Natural killer cell (primary cell): Measurements from ENCODE around the gene CLOCK. TPM values are rescaled to one million over a fixed set of nuclear protein-coding genes. Genes with fewer than 3 reads are reported as not detected.
A peak's percentile ranks its signal among the peaks of the same experiment; 100 is the strongest.

ENCODE experiments used
- ATAC-seq, 3 donors: fragments of 150-1000 bp in 2 of 3; fragments of 200-7000 bp in 1 of 3; cut with Tn5 transposase; 1 replicate in 1 of 3; 2 replicates in 2 of 3; pipeline ENCODE4 v1.10.0; 2021; ENCODE audit warnings: mild to moderate bottlenecking in 2 of 3, moderate library complexity in 2 of 3
- DNase-seq, 2 donors: peaks; one replicate each; pipeline versions ENCODE4 v3.0.0 to v3.0.0-alpha.2; 2013 to 2021; ENCODE audit warnings: mixed read lengths in 1 of 2
- H3K27ac ChIP-seq: one replicate; pipeline ENCODE4 v1.5.1; 2013; ENCODE audit warnings: mild to moderate bottlenecking, low read length
- H3K27me3 ChIP-seq: one replicate; pipeline ENCODE4 v1.6.1; 2013; ENCODE audit warnings: low read length; ENCODE audit not compliant: control insufficient read depth, insufficient read depth
- H3K36me3 ChIP-seq: one replicate; pipeline ENCODE4 v1.6.1; 2013; ENCODE audit warnings: low read length; ENCODE audit not compliant: control insufficient read depth, insufficient read depth
- H3K4me1 ChIP-seq: one replicate; pipeline ENCODE4 v1.6.1; 2013; ENCODE audit warnings: low read length; ENCODE audit not compliant: control insufficient read depth, insufficient read depth
- H3K4me3 ChIP-seq: one replicate; pipeline ENCODE4 v1.5.1; 2013; ENCODE audit warnings: low read length
- H3K9me3 ChIP-seq: one replicate; pipeline ENCODE4 v1.6.1; 2013; ENCODE audit warnings: low read length; ENCODE audit not compliant: control insufficient read depth, insufficient read depth
- H3K27ac Mint-ChIP-seq, 2 donors: one replicate each; pipeline ENCODE4 v1.8.0; 2022; ENCODE audit warnings: mild to moderate bottlenecking in 2 of 2, mixed read lengths in 2 of 2, moderate library complexity in 1 of 2
- H3K27me3 Mint-ChIP-seq, 2 donors: one replicate each; pipeline ENCODE4 v1.8.0; 2022; ENCODE audit warnings: low read depth in 2 of 2, mixed read lengths in 2 of 2
- H3K36me3 Mint-ChIP-seq: one replicate; pipeline ENCODE4 v1.8.0; 2022; ENCODE audit warnings: mixed read lengths
- H3K4me1 Mint-ChIP-seq, 2 donors: one replicate each; pipeline ENCODE4 v1.8.0; 2022; ENCODE audit warnings: mixed read lengths in 2 of 2
- H3K4me3 Mint-ChIP-seq: one replicate; pipeline ENCODE4 v1.8.0; 2022; ENCODE audit warnings: mild to moderate bottlenecking, moderate library complexity, mixed read lengths
- H3K9me3 Mint-ChIP-seq, 2 donors: one replicate each; pipeline ENCODE4 v1.8.0; 2022; ENCODE audit warnings: mixed read lengths in 2 of 2
- WGBS: methylation state at CpG from one replicate; pipeline ENCODE4 v1.1.7; 2013; ENCODE audit warnings: missing lambda C conversion rate; ENCODE audit not compliant: insufficient coverage; 5-methylcytosine and 5-hydroxymethylcytosine counted together
- intact Hi-C: fragments of 100-400 bp; cut with micrococcal nuclease; formaldehyde crosslinking; loops from one replicate; pipeline ENCODE4 v1.14.2; 2022
- total RNA-seq, 4 donors: library from RNA; stranded (reverse); fragments of 120-200 nt in 1 of 4; gene quantifications; one replicate each; pipeline versions ENCODE4 v1.2.3 to v1.2.4, GENCODE V29; 2013 to 2022
- TF ChIP-seq, protein P1 (sequence below): fragments of 200-600 bp; IDR thresholded peaks from one replicate; pipeline ENCODE4 v1.8.0; 2022; ENCODE audit warnings: antibody characterized with exemption

The CLOCK gene
- total RNA-seq, 3 donors from 2014 or later (not counting 1 experiment from before 2014, with no cell fraction given), result 11.4 to 15.8 (median 13.4) TPM

DNA sequence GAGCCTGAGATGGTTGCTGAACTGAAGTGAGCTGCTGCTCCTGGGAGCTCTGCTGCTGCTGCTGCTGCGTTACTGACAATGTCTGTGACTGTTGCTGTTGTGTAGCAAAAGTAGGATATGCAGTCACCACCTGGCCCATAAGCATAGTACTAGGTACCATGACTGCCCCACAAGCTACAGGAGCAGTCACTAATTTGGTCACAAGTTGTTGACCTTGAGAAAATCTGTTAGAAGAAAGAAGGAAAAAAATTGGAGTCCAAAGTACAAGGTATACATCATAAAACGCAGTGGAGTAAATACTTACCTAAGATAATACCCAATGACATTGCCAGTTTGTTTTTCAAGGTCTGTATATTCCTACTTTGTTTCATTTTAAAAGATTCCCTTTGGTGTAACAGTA lies 108.4 kb downstream of the CLOCK start:
- no peak overlapping the region for H3K27ac Mint-ChIP-seq
- no peaks in the 10 kb centered on the region for H3K9me3 ChIP-seq
- H3K27me3 ChIP-seq, result no peaks in the 10 kb centered on the region
- H3K4me3 Mint-ChIP-seq, result no peak overlapping the region
- DNase-seq, result no peak
- TF ChIP-seq, protein P1, sequence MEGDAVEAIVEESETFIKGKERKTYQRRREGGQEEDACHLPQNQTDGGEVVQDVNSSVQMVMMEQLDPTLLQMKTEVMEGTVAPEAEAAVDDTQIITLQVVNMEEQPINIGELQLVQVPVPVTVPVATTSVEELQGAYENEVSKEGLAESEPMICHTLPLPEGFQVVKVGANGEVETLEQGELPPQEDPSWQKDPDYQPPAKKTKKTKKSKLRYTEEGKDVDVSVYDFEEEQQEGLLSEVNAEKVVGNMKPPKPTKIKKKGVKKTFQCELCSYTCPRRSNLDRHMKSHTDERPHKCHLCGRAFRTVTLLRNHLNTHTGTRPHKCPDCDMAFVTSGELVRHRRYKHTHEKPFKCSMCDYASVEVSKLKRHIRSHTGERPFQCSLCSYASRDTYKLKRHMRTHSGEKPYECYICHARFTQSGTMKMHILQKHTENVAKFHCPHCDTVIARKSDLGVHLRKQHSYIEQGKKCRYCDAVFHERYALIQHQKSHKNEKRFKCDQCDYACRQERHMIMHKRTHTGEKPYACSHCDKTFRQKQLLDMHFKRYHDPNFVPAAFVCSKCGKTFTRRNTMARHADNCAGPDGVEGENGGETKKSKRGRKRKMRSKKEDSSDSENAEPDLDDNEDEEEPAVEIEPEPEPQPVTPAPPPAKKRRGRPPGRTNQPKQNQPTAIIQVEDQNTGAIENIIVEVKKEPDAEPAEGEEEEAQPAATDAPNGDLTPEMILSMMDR, result no peak
- H3K4me1 ChIP-seq, result no peaks in the 10 kb centered on the region
- intact Hi-C loops, result no loop called here
- H3K36me3 Mint-ChIP-seq, result peaks cover 5% of the 10 kb centered on the region
- no peak for ATAC-seq
- H3K4me1 Mint-ChIP-seq, result peaks cover 9 to 23% of the 10 kb centered on the region in 2 donors
- H3K27me3 Mint-ChIP-seq, result no peaks in the 10 kb centered on the region
- no peaks in the 10 kb centered on the region for H3K9me3 Mint-ChIP-seq
- WGBS, result 100% methylated on average over 2 of the region's 2 CpGs
- peaks cover 43% of the 10 kb centered on the region for H3K36me3 ChIP-seq
- no peak overlapping the region for H3K27ac ChIP-seq
- H3K4me3 ChIP-seq, result no peak overlapping the region

DNA sequence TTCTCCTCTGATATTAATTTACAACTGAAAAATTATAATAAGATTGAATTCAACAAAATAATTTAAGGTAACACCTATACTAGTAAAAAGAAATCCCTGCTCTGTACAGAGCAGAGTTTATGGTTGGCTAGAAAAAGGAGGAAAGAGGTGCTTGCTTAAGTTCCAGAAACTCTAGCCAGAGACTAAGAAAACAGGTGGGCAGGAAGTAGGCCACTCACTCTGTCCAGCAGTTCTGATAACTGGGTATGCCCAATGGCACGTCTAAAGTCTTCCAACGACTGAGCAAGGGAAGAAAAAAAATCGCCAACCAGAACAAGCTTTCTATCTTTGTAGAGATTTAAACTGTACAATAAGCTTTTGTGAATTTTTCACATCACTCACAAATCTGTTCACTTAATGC lies 108.9 kb downstream of the CLOCK start:
- no peak overlapping the region for H3K4me3 ChIP-seq
- H3K27me3 ChIP-seq, result no peaks in the 10 kb centered on the region
- 92% methylated on average over 2 of the region's 3 CpGs for WGBS
- H3K27me3 Mint-ChIP-seq, result no peaks in the 10 kb centered on the region
- no peak overlapping the region for H3K27ac ChIP-seq
- H3K4me1 ChIP-seq, result no peaks in the 10 kb centered on the region
- peaks cover 47% of the 10 kb centered on the region for H3K36me3 ChIP-seq
- H3K9me3 ChIP-seq, result no peaks in the 10 kb centered on the region
- peaks cover 5% of the 10 kb centered on the region for H3K36me3 Mint-ChIP-seq
- no peak overlapping the region for H3K4me3 Mint-ChIP-seq
- no peak for DNase-seq
- TF ChIP-seq, protein P1, result no peak
- no peak overlapping the region for H3K27ac Mint-ChIP-seq
- intact Hi-C loops, result no loop called here
- H3K9me3 Mint-ChIP-seq, result no peaks in the 10 kb centered on the region
- peaks cover 9 to 23% of the 10 kb centered on the region in 2 donors for H3K4me1 Mint-ChIP-seq
- ATAC-seq, result no peak

DNA sequence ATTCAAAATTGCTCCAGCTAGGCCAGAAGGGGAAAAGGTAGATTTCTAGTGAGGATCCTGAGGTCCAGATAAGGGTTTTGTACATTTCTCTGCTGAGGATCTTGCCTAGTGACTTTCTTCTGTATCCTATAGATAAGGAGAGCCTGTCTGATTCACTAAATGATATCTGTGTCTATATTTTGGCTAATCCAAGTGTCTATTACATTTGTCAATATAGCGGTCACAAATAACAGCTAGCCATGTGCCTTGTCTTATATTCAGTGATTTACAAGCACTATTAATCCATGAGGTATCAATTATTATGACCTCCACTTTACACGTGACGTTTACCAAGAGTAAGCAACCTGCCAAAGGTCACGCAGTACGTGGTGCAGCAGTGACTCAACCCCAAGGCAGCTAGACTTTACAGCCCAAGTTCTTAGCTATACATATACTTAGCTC lies 109.3 kb downstream of the CLOCK start:
- H3K4me1 ChIP-seq, result no peaks in the 10 kb centered on the region
- DNase-seq, result no peak
- ATAC-seq, result no peak
- WGBS, result 97% methylated on average over 5 of the region's 5 CpGs
- no peaks in the 10 kb centered on the region for H3K9me3 ChIP-seq
- peaks cover 5% of the 10 kb centered on the region for H3K36me3 Mint-ChIP-seq
- intact Hi-C loops, result no loop called here
- no peak overlapping the region for H3K4me3 Mint-ChIP-seq
- H3K9me3 Mint-ChIP-seq, result no peaks in the 10 kb centered on the region
- H3K27me3 Mint-ChIP-seq, result no peaks in the 10 kb centered on the region
- H3K27ac Mint-ChIP-seq, result peak overlapping the region in 1 of 2 donors; percentile 22
- no peak overlapping the region for H3K27ac ChIP-seq
- TF ChIP-seq, protein P1, result no peak
- H3K36me3 ChIP-seq, result peaks cover 46% of the 10 kb centered on the region
- H3K4me1 Mint-ChIP-seq, result peaks cover 9 to 19% of the 10 kb centered on the region in 2 donors
- no peaks in the 10 kb centered on the region for H3K27me3 ChIP-seq
- no peak overlapping the region for H3K4me3 ChIP-seq
